Measurements from ENCODE around the gene TVP23B.
"Not testable (repeated sequence)": the region's sequence is repeated elsewhere in the genome, so short reads cannot be mapped to it uniquely, and the experiment has no call there.

Gene TVP23B

GRCh38 chr17:18780991-18781718 lies at the start of gene TVP23B:
Gene TVP23B (plus strand): TSS chr17:18781183. CDS start chr17:18781294, 111 bp downstream.
- DNase-seq: peak; percentile 93

GRCh38 chr17:18732438-18732837 lies 48.5 kb upstream of the TVP23B start:
- not testable (repeated sequence) for DNase-seq

GRCh38 chr17:18733350-18733749 lies 47.6 kb upstream of the TVP23B start:
- not testable (repeated sequence) for DNase-seq

- not testable (repeated sequence) for DNase-seq
Measured at GRCh38 chr17:18739616-18740391, 41.2 kb upstream of the TVP23B start.

- not testable (repeated sequence) for DNase-seq
Measured at GRCh38 chr17:18741228-18741627, 39.8 kb upstream of the TVP23B start.

GRCh38 chr17:18743699-18744421 lies 37.1 kb upstream of the TVP23B start, which contains the start of gene FBXW10:
Gene FBXW10 (plus strand): TSS chr17:18744054. CDS start chr17:18744245, 191 bp downstream.
- DNase-seq: not testable (repeated sequence)

- DNase-seq: not testable (repeated sequence)
Measured at GRCh38 chr17:18744726-18745125, 36.3 kb upstream of the TVP23B start.

- DNase-seq: not testable (repeated sequence)
Measured at GRCh38 chr17:18746551-18746950, 34.4 kb upstream of the TVP23B start.

- DNase-seq: not testable (repeated sequence)
Measured at GRCh38 chr17:18747501-18747900, 33.5 kb upstream of the TVP23B start.

- DNase-seq: not testable (repeated sequence)
Measured at GRCh38 chr17:18750242-18750641, 30.7 kb upstream of the TVP23B start.

- not testable (repeated sequence) for DNase-seq
Measured at GRCh38 chr17:18753829-18754409, 27.1 kb upstream of the TVP23B start.

GRCh38 chr17:18755969-18756368 lies 25.0 kb upstream of the TVP23B start:
- not testable (repeated sequence) for DNase-seq

GRCh38 chr17:18757368-18758044 lies 23.5 kb upstream of the TVP23B start:
- DNase-seq: not testable (repeated sequence)

- DNase-seq: not testable (repeated sequence)
Measured at GRCh38 chr17:18758344-18758743, 22.6 kb upstream of the TVP23B start.

GRCh38 chr17:18760221-18760620 lies 20.8 kb upstream of the TVP23B start:
- DNase-seq: not testable (repeated sequence)

GRCh38 chr17:18770572-18770971 lies 10.4 kb upstream of the TVP23B start:
- not testable (repeated sequence) for DNase-seq

GRCh38 chr17:18771066-18771465 lies 9.9 kb upstream of the TVP23B start:
- not testable (repeated sequence) for DNase-seq

- no peak for DNase-seq
Measured at GRCh38 chr17:18772471-18772870, 8.5 kb upstream of the TVP23B start.

- DNase-seq: not testable (repeated sequence)
Measured at GRCh38 chr17:18781805-18782204, 822 bp downstream of the TVP23B start.

- not testable (repeated sequence) for DNase-seq
Measured at GRCh38 chr17:18785933-18786332, 5.0 kb downstream of the TVP23B start.

- DNase-seq: not testable (repeated sequence)
Measured at GRCh38 chr17:18786890-18787289, 5.9 kb downstream of the TVP23B start.

- DNase-seq: not testable (repeated sequence)
Measured at GRCh38 chr17:18791402-18791801, 10.4 kb downstream of the TVP23B start.
